ENCODE results near the gene SLC6A19.

Gene SLC6A19

GRCh38 chr5:1245905-1246576 is 44.6 kb downstream of the SLC6A19 start:
- no peak for DNase-seq (ENCODE audit: low read depth)

- DNase-seq (ENCODE audit: low read depth): peak; percentile 16
Measured at GRCh38 chr5:1246711-1247431, 45.5 kb downstream of the SLC6A19 start.

- no peak for DNase-seq (ENCODE audit: low read depth)
Measured at GRCh38 chr5:1247811-1248210, 46.4 kb downstream of the SLC6A19 start.

GRCh38 chr5:1249366-1250280 is 48.2 kb downstream of the SLC6A19 start:
- no peak for DNase-seq (ENCODE audit: low read depth)

- DNase-seq (ENCODE audit: low read depth): no peak
Measured at GRCh38 chr5:1251678-1252580, 50.5 kb downstream of the SLC6A19 start.

- no peak for DNase-seq (ENCODE audit: low read depth)
Measured at GRCh38 chr5:1252681-1253080, 51.3 kb downstream of the SLC6A19 start.

- DNase-seq (ENCODE audit: low read depth): no peak
Measured at GRCh38 chr5:1253456-1254105, 52.2 kb downstream of the SLC6A19 start.

- no peak for DNase-seq (ENCODE audit: low read depth)
Measured at GRCh38 chr5:1254196-1254595, 52.8 kb downstream of the SLC6A19 start.

- DNase-seq (ENCODE audit: low read depth): no peak
Measured at GRCh38 chr5:1255081-1255561, 53.7 kb downstream of the SLC6A19 start.

GRCh38 chr5:1256776-1257175 is 55.4 kb downstream of the SLC6A19 start:
- DNase-seq (ENCODE audit: low read depth): no peak

GRCh38 chr5:1257363-1257762 is 56.0 kb downstream of the SLC6A19 start:
- DNase-seq (ENCODE audit: low read depth): no peak

GRCh38 chr5:1257841-1258240 is 56.4 kb downstream of the SLC6A19 start:
- DNase-seq (ENCODE audit: low read depth): no peak

- no peak for DNase-seq (ENCODE audit: low read depth)
Measured at GRCh38 chr5:1259806-1260480, 58.5 kb downstream of the SLC6A19 start.

- DNase-seq (ENCODE audit: low read depth): no peak
Measured at GRCh38 chr5:1261643-1262042, 60.2 kb downstream of the SLC6A19 start.

- DNase-seq (ENCODE audit: low read depth): peak; percentile 20
Measured at GRCh38 chr5:1262381-1262780, 61.0 kb downstream of the SLC6A19 start.

- no peak for DNase-seq (ENCODE audit: low read depth)
Measured at GRCh38 chr5:1264211-1264610, 62.8 kb downstream of the SLC6A19 start.

- no peak for DNase-seq (ENCODE audit: low read depth)
Measured at GRCh38 chr5:1265026-1265425, 63.6 kb downstream of the SLC6A19 start.

- no peak for DNase-seq (ENCODE audit: low read depth)
Measured at GRCh38 chr5:1265461-1266455, 64.4 kb downstream of the SLC6A19 start.

- DNase-seq (ENCODE audit: low read depth): no peak
Measured at GRCh38 chr5:1266791-1267190, 65.4 kb downstream of the SLC6A19 start.
